ENCODE measurements around the gene CRYL1.

CRYL1 gene

DNA sequence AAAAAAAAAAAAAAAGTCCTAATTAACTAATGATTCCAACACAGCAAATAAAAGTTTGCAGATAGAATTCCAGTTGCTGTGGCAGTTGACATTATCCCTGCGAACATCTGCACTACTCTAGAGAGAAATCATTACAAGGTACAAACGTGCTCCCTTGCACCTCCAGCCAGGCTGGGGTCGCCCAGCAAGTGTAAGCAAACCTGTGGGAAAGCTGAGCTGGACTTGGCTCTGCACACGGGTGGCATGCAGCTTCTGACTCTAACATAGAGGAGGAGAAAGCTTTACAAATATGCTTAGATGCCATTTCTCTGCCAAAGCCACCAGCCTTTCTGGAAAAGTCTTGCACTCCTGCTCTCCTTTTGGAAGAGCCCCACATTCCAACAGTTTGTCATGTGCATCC, 103.3 kb downstream of the CRYL1 start:
- no peak for DNase-seq (ENCODE audit: low spot score)

DNA sequence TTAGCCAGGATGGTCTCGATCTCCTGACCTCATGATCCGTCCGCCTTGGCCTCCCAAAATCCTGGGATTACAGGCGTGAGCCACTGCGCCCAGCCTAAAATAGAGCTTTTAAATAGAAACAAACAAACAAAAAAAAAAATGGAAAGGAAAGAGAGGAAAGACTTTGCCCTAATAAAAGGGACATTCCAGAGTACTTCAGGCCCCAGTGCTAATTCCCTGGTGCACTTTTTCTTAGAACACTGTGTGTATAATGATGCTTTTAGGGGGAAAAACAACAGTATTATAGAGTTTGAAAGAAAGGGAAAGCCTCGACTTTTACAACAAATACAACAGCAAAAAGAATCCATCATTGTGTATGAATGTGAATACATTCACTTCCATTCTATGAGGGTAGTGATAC, 104.7 kb downstream of the CRYL1 start:
- DNase-seq (ENCODE audit: low spot score), result no peak

DNA sequence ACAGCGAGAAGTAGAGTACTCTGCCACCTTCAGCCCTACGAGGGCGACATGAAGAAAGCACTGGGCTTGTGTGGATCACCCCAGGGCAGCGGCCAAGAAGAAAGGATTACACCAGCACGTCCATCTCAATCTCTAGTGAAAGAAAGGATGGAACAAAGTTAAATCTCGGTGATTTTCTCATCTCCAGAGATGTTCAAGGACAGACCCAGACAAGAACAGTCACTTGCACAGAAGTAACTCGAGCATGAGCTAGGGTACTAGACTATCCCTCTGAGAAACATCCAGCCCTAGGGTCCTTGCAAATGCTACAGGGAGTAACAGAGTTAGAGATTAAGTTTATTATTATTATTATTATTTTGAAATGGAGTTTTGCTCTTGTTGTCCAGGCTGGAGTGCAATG, 106.7 kb downstream of the CRYL1 start:
- DNase-seq (ENCODE audit: low spot score), result no peak

DNA sequence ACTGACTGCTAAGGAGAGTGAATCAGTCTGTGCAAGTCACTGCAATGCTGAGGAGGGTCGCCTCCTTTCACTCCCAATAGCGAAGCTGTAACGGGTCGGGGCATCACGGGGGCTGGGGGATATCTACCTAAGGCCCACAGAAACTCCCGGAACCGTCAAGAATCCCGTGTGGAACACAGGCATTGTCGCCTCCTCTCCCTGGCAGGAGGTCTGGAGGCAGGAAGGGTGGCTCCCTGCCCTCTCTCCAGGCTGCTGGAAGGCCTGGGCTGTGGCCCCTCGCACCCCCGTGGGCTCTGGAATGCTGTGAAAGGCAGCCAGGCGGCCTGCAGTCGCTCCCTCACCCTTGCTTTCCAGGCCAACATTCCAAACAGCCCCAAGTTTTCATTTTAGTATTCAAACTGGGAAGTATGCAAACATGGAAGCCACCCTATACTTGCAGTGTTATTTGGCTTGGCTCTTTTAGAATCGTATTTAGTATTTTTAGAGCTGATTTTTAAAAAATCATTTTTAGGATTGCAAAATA, 109.4 kb downstream of the CRYL1 start:
- no peak for DNase-seq (ENCODE audit: low spot score)

DNA sequence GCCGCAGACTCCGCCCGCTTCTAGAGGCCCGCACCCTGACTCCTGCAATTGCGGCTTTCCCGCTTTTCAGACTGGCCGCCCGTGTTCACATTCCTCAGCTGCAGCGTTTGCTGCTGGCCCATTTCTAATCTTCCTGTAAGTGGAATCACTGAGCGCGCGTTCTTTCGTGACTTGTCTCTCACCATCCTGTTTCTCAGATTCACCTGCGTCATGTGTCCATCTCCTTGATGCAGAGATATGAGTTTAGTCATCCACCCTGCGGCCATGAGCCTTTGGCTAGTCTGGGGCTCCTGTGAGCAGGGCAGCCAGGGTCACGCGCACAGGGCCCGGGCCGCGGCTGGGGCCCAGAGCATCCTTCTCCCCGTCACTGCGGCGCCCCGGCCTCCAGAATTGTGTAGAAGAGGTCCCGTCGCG, 110.0 kb downstream of the CRYL1 start:
- DNase-seq (ENCODE audit: low spot score), result no peak

DNA sequence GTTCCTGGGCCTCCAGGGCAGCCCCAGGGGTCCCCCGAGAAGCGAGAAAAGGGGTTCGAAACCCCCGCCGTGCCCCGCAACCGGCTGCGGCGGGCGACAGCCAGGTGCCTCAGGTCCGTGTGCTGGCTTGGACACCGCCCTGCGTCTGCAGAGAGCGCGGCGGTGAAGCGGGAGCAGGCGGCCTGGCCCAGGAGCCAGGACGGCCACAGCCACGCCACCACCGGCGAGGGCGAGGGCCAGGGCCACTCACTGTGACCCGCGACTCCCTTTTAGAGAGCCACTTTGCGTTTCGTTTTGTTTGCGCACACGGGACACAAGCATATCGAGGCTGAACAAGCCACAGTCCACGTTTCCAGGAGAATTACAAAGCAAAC, 110.4 kb downstream of the CRYL1 start:
- no peak for DNase-seq (ENCODE audit: low spot score)

DNA sequence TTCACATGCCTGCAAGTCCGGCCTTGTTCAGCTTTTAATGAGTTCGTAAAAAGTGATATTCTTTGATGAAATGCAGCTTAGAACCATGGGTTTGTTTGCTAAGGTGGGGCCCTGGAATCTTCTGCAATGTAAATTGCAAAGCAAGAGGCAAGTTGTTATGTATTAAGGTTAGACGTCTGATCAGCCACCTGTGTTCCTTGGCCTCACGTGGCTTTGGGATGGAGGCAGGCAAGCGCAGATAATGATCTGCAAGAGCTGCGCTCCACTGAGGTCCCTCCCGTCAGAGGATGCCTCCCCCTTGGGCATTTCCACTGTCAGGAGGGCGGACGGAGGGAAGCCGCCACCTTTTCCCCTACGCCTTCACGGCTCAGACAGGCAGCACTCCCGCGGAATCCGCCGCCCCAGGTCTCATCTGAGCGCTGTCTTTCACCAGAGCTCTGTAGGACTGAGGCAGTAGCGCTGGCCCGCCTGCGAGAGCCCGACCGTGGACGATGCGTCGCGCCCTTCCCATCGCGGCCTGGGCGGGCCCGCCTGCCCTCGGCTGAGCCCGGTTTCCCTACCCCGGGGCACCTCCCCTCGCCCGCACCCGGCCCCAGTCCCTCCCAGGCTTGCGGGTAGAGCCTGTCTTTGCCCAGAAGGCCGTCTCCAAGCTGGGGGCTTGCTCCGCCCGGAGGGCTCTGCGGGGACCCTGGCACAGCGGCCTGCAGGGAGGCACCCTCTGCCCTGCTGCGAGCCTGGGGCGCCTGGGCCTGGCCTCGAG, 110.9 kb downstream of the CRYL1 start:
- DNase-seq (ENCODE audit: low spot score), result no peak

DNA sequence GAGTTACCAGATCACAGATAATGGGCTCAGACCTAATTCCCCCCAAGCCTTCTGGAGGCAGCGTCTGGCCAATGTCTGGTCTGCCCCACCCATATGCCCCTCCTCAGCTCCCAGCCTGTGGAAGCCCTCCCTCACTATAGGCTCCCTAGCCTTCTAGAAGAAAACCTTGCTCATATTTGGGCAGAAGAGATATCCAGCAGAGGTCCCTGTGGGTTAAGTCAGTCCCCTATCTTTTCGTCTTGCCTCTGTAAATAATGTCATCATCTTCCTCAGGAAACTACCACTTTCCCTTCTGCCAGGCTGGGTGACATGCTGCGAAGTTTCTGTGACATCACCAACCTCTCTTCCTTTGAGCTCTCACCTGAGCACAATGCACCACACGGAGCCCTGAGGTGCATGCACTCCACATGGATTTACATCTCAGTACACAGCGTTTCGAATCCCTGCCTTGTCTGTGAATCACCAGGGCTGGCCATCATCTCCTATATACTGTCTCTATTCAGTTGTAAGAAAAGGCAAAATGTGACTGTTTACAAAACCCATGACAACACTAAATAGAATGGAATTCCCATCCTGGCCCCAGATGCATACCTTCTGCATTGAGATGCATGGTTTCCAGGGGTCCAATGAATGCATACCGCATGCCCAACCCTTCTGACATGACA, 112.8 kb downstream of the CRYL1 start:
- DNase-seq (ENCODE audit: low spot score), result no peak

DNA sequence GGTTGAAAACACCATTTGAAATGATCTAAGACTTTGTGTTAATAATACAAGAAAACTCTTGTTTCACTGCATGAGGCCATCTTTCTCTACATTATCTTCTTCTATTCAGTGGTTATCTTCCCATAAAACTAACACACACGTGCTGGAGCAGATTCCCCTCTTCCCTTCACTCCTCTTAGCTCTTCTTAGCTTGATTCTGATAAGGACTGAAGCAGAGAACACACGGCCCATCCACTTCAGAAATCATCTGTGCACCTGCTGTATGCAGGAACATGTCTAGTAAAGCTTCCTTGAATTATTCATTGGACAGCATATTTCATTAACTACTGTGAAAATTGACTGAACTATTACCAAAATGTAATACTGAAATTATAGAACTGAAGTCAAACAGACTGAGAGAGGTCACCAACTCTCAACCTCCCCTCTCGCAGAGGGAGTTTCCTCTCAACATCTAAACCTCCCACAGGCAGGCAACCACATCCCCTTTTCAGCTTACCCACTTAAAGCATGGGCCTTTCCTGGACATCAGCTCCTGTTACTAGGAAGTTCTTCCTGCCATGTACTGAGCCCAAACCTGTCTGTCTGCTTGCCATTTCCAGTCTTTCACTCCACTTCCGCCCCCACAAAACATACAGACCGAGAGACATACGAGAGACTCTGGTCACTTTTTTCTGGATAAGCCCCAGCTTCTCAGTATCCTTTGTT, 113.9 kb downstream of the CRYL1 start:
- no peak for DNase-seq (ENCODE audit: low spot score)

DNA sequence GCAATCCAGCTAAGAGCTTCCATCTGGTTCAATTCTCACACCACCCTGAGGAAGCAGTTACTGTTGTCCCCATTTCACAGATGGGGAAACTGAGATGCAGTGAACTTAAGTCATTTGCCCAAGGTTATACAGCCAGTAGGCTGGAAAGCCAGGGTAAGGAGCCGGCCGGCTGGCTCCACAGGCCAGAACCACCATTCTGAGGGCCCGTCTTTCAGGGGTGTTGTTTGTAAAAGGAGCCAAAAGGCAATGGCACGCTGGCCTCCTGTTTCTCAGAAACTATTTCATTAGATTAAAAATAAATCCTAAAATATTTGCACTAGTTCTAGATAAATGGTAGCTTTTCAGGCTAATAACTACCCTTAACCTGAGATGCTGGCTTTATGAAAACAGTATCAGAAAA, 114.9 kb downstream of the CRYL1 start:
- no peak for DNase-seq (ENCODE audit: low spot score)

DNA sequence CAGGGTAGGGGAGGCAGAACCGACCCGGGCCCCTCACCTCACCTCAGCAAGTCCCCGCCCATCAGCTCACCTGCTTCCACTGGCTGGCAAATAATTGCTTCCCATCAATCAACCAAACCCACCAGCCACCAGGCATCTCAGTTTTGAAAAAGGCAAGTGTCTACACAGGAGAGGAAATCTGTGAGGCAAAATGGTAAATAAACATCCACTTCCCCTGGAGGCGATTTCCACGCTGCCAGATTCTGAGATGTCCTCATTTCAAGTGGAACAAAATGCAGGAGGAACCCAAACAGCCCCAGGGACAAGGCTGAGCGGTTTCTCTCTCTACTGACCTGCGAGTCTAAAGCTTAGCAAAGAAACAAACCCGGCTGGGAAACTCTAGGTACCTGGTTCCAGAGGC, 117.5 kb downstream of the CRYL1 start:
- peak; percentile 39 for DNase-seq (ENCODE audit: low spot score)

DNA sequence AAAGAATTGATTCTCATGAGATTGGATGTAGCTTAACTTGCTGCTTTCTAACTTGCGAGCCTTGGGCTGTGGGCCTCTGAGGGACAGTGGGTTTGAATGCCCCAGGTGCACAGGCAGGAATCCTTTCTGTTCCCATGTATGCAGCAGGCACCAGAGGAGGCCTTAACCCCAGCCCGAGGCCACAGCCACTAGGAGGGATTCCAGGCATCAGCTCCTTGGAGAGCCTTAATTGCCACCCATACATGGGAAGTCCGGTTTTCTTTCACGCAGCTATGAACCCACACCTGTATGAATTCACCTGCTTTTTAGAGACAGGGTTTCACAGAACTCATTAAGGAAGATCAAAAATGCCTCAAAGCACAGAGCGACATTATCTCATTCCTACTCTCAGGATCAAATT, 117.9 kb downstream of the CRYL1 start:
- peak; percentile 39 for DNase-seq (ENCODE audit: low spot score)

DNA sequence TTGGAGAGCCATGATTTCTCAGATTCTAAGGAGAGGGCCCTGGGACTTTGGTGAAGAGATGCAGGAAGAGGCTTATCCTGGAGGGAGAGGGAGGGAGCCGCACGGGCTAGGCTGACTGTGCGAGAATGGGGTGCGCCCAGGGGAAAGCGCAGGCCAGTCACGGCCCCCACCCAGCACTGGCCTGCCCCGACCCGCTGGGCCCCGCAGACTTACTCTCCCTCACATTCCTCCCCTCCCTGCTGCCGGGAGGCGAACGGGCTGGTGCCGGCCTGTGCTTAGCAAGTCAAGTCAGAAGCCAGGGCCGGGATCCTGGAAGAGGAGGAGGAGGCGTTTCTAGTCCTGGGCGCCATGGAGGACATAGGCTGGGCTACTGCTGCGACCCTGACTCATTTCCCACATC, 120.0 kb downstream of the CRYL1 start:
- DNase-seq (ENCODE audit: low spot score), result peak; percentile 70

DNA sequence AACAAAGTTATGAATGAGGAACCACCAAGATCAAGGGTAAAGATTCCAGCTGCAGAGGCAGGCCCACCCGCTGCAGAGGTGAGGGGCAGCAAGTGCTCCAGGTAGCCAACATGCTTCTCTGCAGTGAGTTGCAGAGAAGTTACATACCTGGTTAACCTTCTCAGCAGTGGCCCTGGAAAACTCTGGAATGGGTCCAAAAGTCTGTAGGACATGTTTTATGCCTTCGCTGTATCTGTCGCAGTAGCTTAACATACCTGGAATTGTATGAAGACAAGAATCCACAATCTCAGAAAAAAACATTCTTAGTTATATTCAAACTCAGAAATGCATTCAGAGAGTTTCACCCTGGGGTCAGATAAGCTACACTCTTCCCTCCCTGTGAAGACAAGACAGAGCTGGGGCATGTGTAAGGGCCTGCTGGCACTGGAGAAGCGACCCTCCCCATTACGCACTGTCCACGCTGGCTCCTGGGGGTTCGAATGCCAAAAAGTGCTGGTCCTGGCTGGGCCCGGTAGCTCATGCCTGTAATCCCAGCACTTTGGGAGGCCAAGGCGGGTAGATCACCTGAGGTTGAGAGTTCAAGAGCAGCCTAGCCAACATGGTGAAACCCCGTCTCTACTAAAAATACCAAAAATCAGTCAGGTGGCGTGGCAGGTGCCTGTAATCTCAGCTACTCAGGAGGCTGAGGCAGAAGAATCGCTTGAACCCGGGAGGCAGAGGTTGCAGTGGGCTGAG, 121.0 kb downstream of the CRYL1 start:
- DNase-seq (ENCODE audit: low spot score), result peak; percentile 18

DNA sequence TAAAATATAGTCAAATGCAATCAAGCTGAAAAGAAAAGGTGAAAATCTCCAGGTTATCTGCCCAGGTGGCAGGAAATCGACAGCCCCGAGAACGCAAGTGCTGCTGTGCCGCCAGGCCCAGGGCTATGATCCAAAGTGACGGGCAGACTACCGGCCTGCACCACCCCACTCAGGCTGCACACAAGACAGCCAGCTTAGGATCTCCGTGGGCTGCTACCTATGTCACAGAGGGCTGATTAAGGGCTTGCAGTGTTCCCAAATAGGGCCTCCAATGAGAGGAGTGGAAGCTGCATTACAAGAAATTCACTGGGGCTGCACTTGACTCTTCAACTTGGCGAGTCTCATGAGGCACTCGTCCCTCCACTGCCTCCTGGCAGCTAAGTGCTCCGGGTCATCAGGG, 121.8 kb downstream of the CRYL1 start:
- DNase-seq (ENCODE audit: low spot score), result no peak

DNA sequence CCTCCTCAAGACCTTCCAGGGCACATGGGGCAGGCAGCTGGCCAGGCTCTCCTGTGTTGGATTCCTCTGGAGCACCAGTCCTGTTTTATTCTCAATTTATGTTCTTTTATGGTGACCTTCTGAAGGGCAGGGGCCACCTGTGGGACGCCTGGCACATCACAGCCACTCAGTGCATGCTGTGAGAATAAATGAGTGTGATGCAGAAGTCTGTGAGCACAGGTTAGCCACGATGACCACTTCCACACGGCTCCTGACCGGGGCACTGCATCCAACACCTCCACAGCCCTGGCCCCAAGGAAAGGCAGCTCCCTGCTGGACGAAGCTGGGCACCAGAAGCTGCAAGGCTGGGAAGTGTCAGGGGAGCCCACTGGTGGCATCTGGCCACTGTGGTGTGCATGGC, 122.8 kb downstream of the CRYL1 start:
- DNase-seq (ENCODE audit: low spot score), result peak; percentile 14

DNA sequence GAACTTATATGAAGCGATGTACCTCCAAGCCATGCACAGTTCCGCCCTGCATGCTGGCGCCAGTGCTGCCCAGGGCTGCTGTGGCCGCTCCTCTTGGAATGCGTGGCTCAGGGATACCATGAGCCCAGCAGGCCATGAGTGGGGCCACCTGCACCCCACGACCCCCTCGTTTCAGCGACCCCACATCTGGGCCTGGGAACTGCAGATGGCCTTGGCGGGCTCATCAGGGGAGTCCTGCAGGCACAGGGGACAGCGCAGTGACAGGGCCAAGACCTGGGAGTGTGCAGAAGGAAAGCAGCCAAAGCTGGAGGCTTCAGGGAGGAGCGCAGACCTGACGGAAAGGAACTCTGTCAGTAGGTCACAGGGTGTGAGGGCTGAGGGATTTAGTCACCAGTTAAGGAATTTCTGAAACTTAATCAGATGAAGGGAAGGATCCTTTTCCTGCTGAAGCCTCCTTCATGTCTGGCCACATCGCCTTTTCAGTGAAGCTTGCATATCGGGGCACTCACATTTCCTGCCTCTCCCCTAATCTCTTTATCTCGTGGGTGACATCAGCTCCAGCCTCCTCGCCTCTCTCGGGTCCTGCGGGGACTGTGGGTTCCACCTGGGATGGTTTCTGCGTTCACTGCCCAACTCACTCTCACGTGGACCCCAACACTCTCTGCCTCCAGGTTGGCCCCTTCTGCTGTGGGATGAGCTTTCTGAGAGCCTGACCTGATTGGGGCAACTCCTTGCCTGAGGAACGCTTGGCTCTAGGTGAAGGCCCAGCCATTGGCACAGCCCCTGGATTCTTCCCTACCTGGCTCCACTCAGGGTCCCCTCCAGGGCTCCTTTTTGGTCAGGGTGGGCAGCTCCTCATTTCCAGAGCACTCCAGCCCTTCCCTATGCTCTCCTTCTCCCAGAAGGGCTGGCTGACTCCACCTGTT, 123.5 kb downstream of the CRYL1 start:
- DNase-seq (ENCODE audit: low spot score), result peak; percentile 41

DNA sequence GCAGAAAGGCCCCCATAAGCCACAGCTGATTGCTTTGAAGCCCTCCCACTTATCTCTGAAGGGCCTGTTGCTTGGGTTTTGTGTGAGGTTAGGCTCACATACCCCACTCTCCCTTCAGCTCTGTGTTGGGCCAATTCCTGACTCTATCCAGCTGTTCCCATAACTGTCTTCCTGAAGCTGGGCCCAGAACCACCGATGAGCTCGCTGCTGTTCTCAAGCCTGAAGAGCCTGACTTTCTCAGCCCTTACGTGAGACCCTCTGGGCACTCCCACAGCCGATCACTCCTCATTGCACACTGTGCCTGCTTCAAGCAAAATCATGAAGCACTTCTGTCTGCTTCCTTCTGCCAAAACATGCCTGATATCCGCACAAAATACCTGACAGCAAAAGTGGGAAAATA, 124.1 kb downstream of the CRYL1 start:
- DNase-seq (ENCODE audit: low spot score), result no peak

DNA sequence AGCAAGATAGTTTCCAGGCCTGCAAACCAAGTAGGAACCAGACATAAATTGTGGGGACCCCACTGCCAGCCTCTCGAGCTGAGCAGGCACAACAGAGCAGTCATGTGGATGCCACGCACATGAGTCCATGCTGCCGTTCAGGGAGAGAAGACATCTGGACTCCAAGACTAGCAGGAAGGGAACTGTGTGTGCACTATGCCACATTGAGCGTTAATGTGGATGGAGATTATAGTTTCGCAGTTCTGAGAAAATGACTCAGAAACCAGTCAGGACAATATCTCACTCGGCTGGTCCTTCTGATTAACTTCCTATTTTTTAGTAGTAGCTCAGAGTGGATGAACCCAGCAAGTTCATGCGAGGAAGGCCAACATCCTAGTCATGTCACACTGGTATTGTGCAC, 124.9 kb downstream of the CRYL1 start:
- no peak for DNase-seq (ENCODE audit: low spot score)

DNA sequence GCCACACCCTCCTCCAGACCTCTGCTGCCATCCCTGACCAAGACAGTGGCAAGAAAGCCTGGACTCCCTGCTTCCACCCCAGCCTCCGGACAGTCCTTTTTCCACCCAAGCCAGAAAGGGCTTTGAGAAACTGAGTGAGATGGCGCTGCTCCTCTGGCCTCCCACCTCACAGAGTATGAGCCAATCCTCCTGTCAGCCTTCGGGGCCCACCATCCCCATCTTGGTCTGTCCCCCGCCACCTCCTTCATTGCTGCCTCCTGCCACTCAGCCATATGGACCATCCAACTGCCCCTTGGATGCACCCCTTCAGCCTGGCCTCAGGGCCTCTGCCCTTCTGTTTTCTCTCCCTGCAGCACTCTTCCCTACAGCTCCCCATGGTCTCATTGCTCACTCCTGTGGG, 125.7 kb downstream of the CRYL1 start:
- no peak for DNase-seq (ENCODE audit: low spot score)

DNA sequence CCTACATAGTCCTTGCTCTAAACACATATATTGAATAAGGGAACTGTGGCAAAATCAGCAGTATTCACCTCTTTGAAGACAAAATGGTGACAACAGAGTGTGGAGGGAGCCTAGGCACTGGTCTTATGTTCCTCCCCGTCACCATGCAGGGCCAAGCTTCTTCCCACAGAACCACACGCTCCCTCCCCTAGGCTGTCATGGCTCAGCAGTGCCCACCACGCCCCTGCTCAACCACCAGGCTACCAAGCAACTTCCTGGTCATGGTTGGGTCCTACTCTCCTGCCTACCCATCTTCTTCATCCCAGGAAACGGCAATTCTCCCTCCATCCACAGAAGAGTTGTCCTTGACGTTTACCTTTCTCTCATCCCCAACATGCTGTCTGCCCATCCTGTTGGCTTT, 126.1 kb downstream of the CRYL1 start:
- no peak for DNase-seq (ENCODE audit: low spot score)

Measured in ecto neural progenitor cell (in vitro differentiated cells).